ENCODE data around the gene ATP10A.

ATP10A gene

GRCh38 chr15:25863111-25863967 lies at the start of gene ATP10A:
Gene ATP10A, minus strand, starts transcription at chr15:25863327. Its CDS starts 231 bp downstream, at chr15:25863096.
- DNase-seq = peak; percentile 26

GRCh38 chr15:25912035-25912434 lies 48.9 kb upstream of the ATP10A start:
- DNase-seq = no peak

- no peak for DNase-seq
Measured at GRCh38 chr15:25910832-25911231, 47.7 kb upstream of the ATP10A start.

- no peak for DNase-seq
Measured at GRCh38 chr15:25909806-25910205, 46.7 kb upstream of the ATP10A start.

- no peak for DNase-seq
Measured at GRCh38 chr15:25909325-25909724, 46.2 kb upstream of the ATP10A start.

- DNase-seq = peak; percentile 79
Measured at GRCh38 chr15:25905140-25905539, 42.0 kb upstream of the ATP10A start.

GRCh38 chr15:25903024-25903581 lies 40.0 kb upstream of the ATP10A start:
- DNase-seq = peak; percentile 44

- DNase-seq = no peak
Measured at GRCh38 chr15:25901811-25902605, 38.9 kb upstream of the ATP10A start.

- DNase-seq = peak; percentile 86
Measured at GRCh38 chr15:25900901-25901300, 37.8 kb upstream of the ATP10A start.

- DNase-seq = no peak
Measured at GRCh38 chr15:25900431-25900830, 37.3 kb upstream of the ATP10A start.

- DNase-seq = no peak
Measured at GRCh38 chr15:25899870-25900269, 36.7 kb upstream of the ATP10A start.

GRCh38 chr15:25897658-25898057 lies 34.5 kb upstream of the ATP10A start:
- no peak for DNase-seq

- DNase-seq = no peak
Measured at GRCh38 chr15:25894371-25894902, 31.3 kb upstream of the ATP10A start.

- no peak for DNase-seq
Measured at GRCh38 chr15:25893596-25893995, 30.5 kb upstream of the ATP10A start.

GRCh38 chr15:25892126-25892525 lies 29.0 kb upstream of the ATP10A start:
- DNase-seq = peak; percentile 86

GRCh38 chr15:25891081-25891480 lies 28.0 kb upstream of the ATP10A start:
- no peak for DNase-seq

GRCh38 chr15:25890529-25890928 lies 27.4 kb upstream of the ATP10A start:
- DNase-seq = no peak

GRCh38 chr15:25887870-25888269 lies 24.7 kb upstream of the ATP10A start:
- no peak for DNase-seq

GRCh38 chr15:25886498-25887140 lies 23.5 kb upstream of the ATP10A start:
- DNase-seq = no peak

GRCh38 chr15:25884370-25884769 lies 21.2 kb upstream of the ATP10A start:
- DNase-seq = no peak

- DNase-seq = peak; percentile 99
Measured at GRCh38 chr15:25883463-25884259, 20.5 kb upstream of the ATP10A start.

- DNase-seq = peak; percentile 66
Measured at GRCh38 chr15:25882466-25882865, 19.3 kb upstream of the ATP10A start.
